GM13977 (cell line): ENCODE measurements around the gene USP53.

Experiments
- DNase-seq: peaks from one replicate; pipeline ENCODE4 v3.0.0; 2012; ENCODE audit warnings: low spot score
- CTCF ChIP-seq: IDR thresholded peaks from 2 replicates; pipeline ENCODE4 v1.5.1; 2012; ENCODE audit warnings: mild to moderate bottlenecking, control low read depth; ENCODE audit not compliant: insufficient read depth; ENCODE audit errors: extremely low read depth, missing control alignments
- in situ Hi-C: fragments of 300-500 bp; cut with MboI; formaldehyde crosslinking; loops from one replicate; pipeline ENCODE4 v1.12.0; 2022; ENCODE audit warnings: low sequenced_read_pairs, low pct_unique_long_range_greater_than_20kb, mixed read lengths, inconsistent platforms; ENCODE audit not compliant: unreplicated experiment

Gene USP53

GRCh38 chr4:119189638-119190037 lies 22.9 kb upstream of the USP53 start:
- DNase-seq, result no peak
- TF ChIP-seq CTCF, result no peak
- in situ Hi-C loops, result no loop called here

GRCh38 chr4:119190354-119190753 lies 22.2 kb upstream of the USP53 start:
- DNase-seq, result no peak
- in situ Hi-C loops, result no loop called here
- TF ChIP-seq CTCF, result no peak

GRCh38 chr4:119191505-119191904 lies 21.0 kb upstream of the USP53 start:
- DNase-seq, result no peak
- in situ Hi-C loops, result no loop called here

GRCh38 chr4:119197772-119198212 lies 14.7 kb upstream of the USP53 start:
- TF ChIP-seq CTCF, result no peak
- in situ Hi-C loops, result no loop called here
- no peak for DNase-seq

More at GRCh38 chr4:119191505-119191904, 21.0 kb upstream of the USP53 start:
- no peak for TF ChIP-seq CTCF

- in situ Hi-C loops, result no loop called here
- no peak for TF ChIP-seq CTCF
- no peak for DNase-seq
These were observed 7.6 kb upstream of the USP53 start for GRCh38 chr4:119204916-119205315.

GRCh38 chr4:119205690-119206089 lies 6.8 kb upstream of the USP53 start:
- in situ Hi-C loops, result no loop called here
- DNase-seq, result no peak

More at GRCh38 chr4:119205690-119206089, 6.8 kb upstream of the USP53 start:
- TF ChIP-seq CTCF, result no peak
